Tibial nerve (tissue), 3 donors: ENCODE measurements around the gene NRN1.

Experiments
- EP300 ChIP-seq, 2 donors: sonication (generic); formaldehyde crosslinking; IDR thresholded peaks; one replicate each; pipeline ENCODE4 v1.6.1; 2017; ENCODE audit warnings: antibody characterized with exemption in 2 of 2, mild to moderate bottlenecking in 1 of 2
- POLR2A ChIP-seq, 2 donors: fragments of 450-650 bp; IDR thresholded peaks; one replicate each; pipeline ENCODE4 v1.6.1; 2017; ENCODE audit warnings: antibody characterized with exemption in 2 of 2, mild to moderate bottlenecking in 2 of 2, moderate library complexity in 2 of 2

- TF ChIP-seq POLR2A (IDR thresholded peaks at IDR 0.05) (no peak), EP300 (IDR thresholded peaks at IDR 0.05) (peak in 1 of 2 donors; percentile 70)
These were observed 26.9 kb downstream of the NRN1 start for GRCh38 chr6:5979650-5980420.
